Smooth muscle cell (in vitro differentiated cells): ENCODE data around the gene SLC38A3. TPM values are rescaled to one million over a fixed set of nuclear protein-coding genes. Genes with fewer than 3 reads are reported as not detected.

Experiments used
- DNase-seq: peaks from one replicate; lab custom pipeline; 2025; ENCODE audit not compliant: unreplicated experiment; lab: John Stamatoyannopoulos, UW
- H2AFZ ChIP-seq: fragments of 200-600 bp; sonication (generic); 2 replicates; pipeline ENCODE4 v1.6.0; 2016; ENCODE audit warnings: antibody characterized with exemption, low read depth, mild to moderate bottlenecking
- H3F3A ChIP-seq: fragments of 200-600 bp; sonication (generic); 2 replicates; pipeline ENCODE4 v1.6.0; 2017; ENCODE audit warnings: antibody characterized with exemption, low read depth
- H3K27ac ChIP-seq: fragments of 200-600 bp; sonication (generic); 2 replicates; pipeline ENCODE4 v1.5.1; 2016; ENCODE audit warnings: low read depth, mild to moderate bottlenecking
- H3K27me3 ChIP-seq: fragments of 200-600 bp; sonication (generic); 2 replicates; pipeline ENCODE4 v1.6.1; 2016; ENCODE audit warnings: low read depth, mild to moderate bottlenecking
- H3K36me3 ChIP-seq: fragments of 200-600 bp; sonication (generic); 2 replicates; pipeline ENCODE4 v1.5.1; 2016; ENCODE audit warnings: low read depth
- H3K4me1 ChIP-seq: fragments of 200-600 bp; sonication (generic); 2 replicates; pipeline ENCODE4 v1.5.1; 2016; ENCODE audit warnings: low read depth
- H3K4me2 ChIP-seq: fragments of 200-600 bp; sonication (generic); 2 replicates; pipeline ENCODE4 v1.6.0; 2016; ENCODE audit warnings: mild to moderate bottlenecking
- H3K4me3 ChIP-seq: fragments of 200-600 bp; sonication (generic); 2 replicates; pipeline ENCODE4 v1.5.1; 2016; ENCODE audit warnings: mild to moderate bottlenecking
- H3K79me2 ChIP-seq: fragments of 200-600 bp; sonication (generic); 2 replicates; pipeline ENCODE4 v1.6.0; 2016; ENCODE audit warnings: low read depth, mild to moderate bottlenecking
- H3K9ac ChIP-seq: fragments of 200-600 bp; sonication (generic); 2 replicates; pipeline ENCODE4 v1.6.0; 2016; ENCODE audit warnings: low read depth
- H3K9me3 ChIP-seq: fragments of 200-600 bp; sonication (generic); replicated peaks from 2 replicates; pipeline ENCODE4 v1.5.1; 2016; ENCODE audit warnings: low read depth
- H4K20me1 ChIP-seq: fragments of 200-600 bp; sonication (generic); 2 replicates; pipeline ENCODE4 v1.6.0; 2016; ENCODE audit warnings: low read depth
- CTCF ChIP-seq: fragments of 200-600 bp; sonication (generic); IDR thresholded peaks from 2 replicates; pipeline ENCODE4 v1.5.1; 2017; ENCODE audit warnings: borderline replicate concordance, mild to moderate bottlenecking, antibody characterized with exemption; ENCODE audit not compliant: insufficient read depth, poor library complexity, severe bottlenecking
- WGBS: methylation state at CpG from one replicate; pipeline ENCODE4 v1.1.7; 2016; ENCODE audit warnings: low lambda C conversion rate; 5-methylcytosine and 5-hydroxymethylcytosine counted together
- polyA plus RNA-seq: library from polyadenylated mRNA; unstranded; fragments of >200 nt; fragmentation: Nextera tagmentation; extraction: Ambion mirVana; gene quantifications from 2 replicates; pipeline ENCODE4 v1.2.1, GENCODE V29; 2016
- total RNA-seq: library from RNA; depleted of rRNA; stranded (reverse); fragments of >200 nt; gene quantifications from 2 replicates; pipeline ENCODE4 v1.2.3, GENCODE V29; 2014

Gene SLC38A3
- total and polyA plus RNA-seq, 2 experiments from 2014 or later = 0.58 to 3.5 TPM

GRCh38 chr3:50182533-50183099 lies 22.5 kb upstream of the SLC38A3 start:
- Histone ChIP-seq H4K20me1 (no peaks in the 10 kb centered on the region), H3K79me2 (no peaks in the 10 kb centered on the region), H3K9me3 (no peaks in the 10 kb centered on the region), H3K9ac (no peak overlapping the region), H3K36me3 (no peaks in the 10 kb centered on the region), H2AFZ (no peak overlapping the region), H3K4me3 (no peak overlapping the region), H3K27ac (no peak overlapping the region), H3K27me3 (peaks cover 4% of the 10 kb centered on the region), H3K4me1 (no peaks in the 10 kb centered on the region), H3K4me2 (no peak overlapping the region), H3F3A (peaks cover 6% of the 10 kb centered on the region)
- TF ChIP-seq CTCF = no peak
- WGBS = 98% methylated on average over 26 of the region's 26 CpGs
- DNase-seq = no peak

- Histone ChIP-seq H3K27ac (no peak overlapping the region), H3F3A (peaks cover 6% of the 10 kb centered on the region), H3K4me3 (no peak overlapping the region), H3K27me3 (peaks cover 3% of the 10 kb centered on the region), H3K36me3 (no peaks in the 10 kb centered on the region), H2AFZ (no peak overlapping the region), H3K4me1 (no peaks in the 10 kb centered on the region), H3K9me3 (no peaks in the 10 kb centered on the region), H3K4me2 (no peak overlapping the region), H3K9ac (no peak overlapping the region), H3K79me2 (no peaks in the 10 kb centered on the region), H4K20me1 (no peaks in the 10 kb centered on the region)
- TF ChIP-seq CTCF = no peak
- DNase-seq = no peak
- WGBS = 86% methylated on average over 6 of the region's 6 CpGs
Observed at GRCh38 chr3:50183755-50184154, 21.3 kb upstream of the SLC38A3 start.

GRCh38 chr3:50184242-50184978 lies 20.7 kb upstream of the SLC38A3 start:
- Histone ChIP-seq H3K79me2 (no peaks in the 10 kb centered on the region), H3F3A (peaks cover 5% of the 10 kb centered on the region), H2AFZ (no peak overlapping the region), H3K4me3 (no peak overlapping the region), H3K27ac (no peak overlapping the region), H3K27me3 (peaks cover 3% of the 10 kb centered on the region), H3K9me3 (no peaks in the 10 kb centered on the region), H3K9ac (no peak overlapping the region), H3K4me2 (no peak overlapping the region), H3K4me1 (no peaks in the 10 kb centered on the region), H3K36me3 (no peaks in the 10 kb centered on the region), H4K20me1 (no peaks in the 10 kb centered on the region)
- WGBS = 95% methylated on average over 21 of the region's 21 CpGs
- no peak for TF ChIP-seq CTCF
- DNase-seq = no peak
